ENCODE data around the gene IGDCC3.

IGDCC3 gene

GRCh38 chr15:65413051-65413759, 35.4 kb upstream of the IGDCC3 start:
- no peaks in the 10 kb centered on the region for H3K36me3 ChIP-seq (ENCODE audit: control insufficient read depth, insufficient read depth, low read length)
- H3K27ac ChIP-seq (ENCODE audit: low read depth, low read length), result no peak overlapping the region
- H3K9ac ChIP-seq (ENCODE audit: low read length), result no peak overlapping the region
- H3K27me3 ChIP-seq (ENCODE audit: control insufficient read depth, insufficient read depth, low read length), result peaks cover 3% of the 10 kb centered on the region
- H3K4me1 ChIP-seq (ENCODE audit: control insufficient read depth, insufficient read depth, low read length), result no peaks in the 10 kb centered on the region
- H3K4me3 ChIP-seq (ENCODE audit: low read length), result no peak overlapping the region

DNA sequence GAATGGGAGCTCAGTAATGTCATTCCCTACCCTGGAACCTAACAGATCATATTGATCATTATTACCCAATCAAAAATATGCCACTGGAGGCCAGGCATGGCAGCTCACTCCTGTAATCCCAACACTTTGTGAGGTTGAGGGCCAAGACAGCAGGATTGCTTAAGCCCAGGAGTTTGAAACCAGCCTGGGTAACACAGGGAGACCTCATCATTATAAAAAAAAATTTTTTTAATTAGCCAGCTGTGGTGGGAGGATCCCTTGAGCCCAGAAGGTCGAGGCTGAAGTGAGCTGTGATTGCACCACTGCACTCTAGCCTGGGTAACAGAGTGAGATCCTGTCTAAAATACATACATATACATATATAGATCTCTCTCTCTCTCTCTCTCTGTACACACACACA, 34.8 kb upstream of the IGDCC3 start:
- Histone ChIP-seq H3K4me3 (ENCODE audit: low read length) (no peak overlapping the region), H3K27ac (ENCODE audit: low read depth, low read length) (no peak overlapping the region), H3K27me3 (ENCODE audit: control insufficient read depth, insufficient read depth, low read length) (peaks cover 3% of the 10 kb centered on the region), H3K36me3 (ENCODE audit: control insufficient read depth, insufficient read depth, low read length) (no peaks in the 10 kb centered on the region), H3K9ac (ENCODE audit: low read length) (no peak overlapping the region), H3K4me1 (ENCODE audit: control insufficient read depth, insufficient read depth, low read length) (no peaks in the 10 kb centered on the region)

GRCh38 chr15:65411465-65412071, 33.8 kb upstream of the IGDCC3 start:
- H3K27ac ChIP-seq (ENCODE audit: low read depth, low read length), result no peak overlapping the region
- no peaks in the 10 kb centered on the region for H3K4me1 ChIP-seq (ENCODE audit: control insufficient read depth, insufficient read depth, low read length)
- H3K27me3 ChIP-seq (ENCODE audit: control insufficient read depth, insufficient read depth, low read length), result no peaks in the 10 kb centered on the region
- no peak overlapping the region for H3K9ac ChIP-seq (ENCODE audit: low read length)
- no peak overlapping the region for H3K4me3 ChIP-seq (ENCODE audit: low read length)
- H3K36me3 ChIP-seq (ENCODE audit: control insufficient read depth, insufficient read depth, low read length), result no peaks in the 10 kb centered on the region

DNA sequence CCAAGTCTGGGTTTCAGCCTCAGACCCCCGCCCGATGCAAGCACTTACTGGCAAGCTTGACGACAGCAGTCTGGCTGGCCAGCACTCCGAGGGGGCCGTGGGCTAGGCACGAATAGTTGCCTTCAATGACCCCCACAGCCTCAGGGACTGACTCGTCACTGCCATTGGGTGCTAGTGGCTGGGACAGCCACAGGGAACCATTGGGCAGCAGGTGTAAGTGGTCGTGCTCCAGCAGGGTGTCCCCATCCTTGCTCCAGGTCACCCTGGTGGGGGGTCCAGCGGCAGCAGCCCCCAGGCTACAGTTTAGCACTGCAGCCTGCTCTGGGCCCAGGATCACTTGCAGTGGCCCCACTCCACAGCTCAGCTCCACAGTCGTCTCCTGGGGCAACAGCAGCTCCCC, 33.2 kb upstream of the IGDCC3 start:
- Histone ChIP-seq H3K9ac (ENCODE audit: low read length) (no peak overlapping the region), H3K27ac (ENCODE audit: low read depth, low read length) (no peak overlapping the region), H3K4me3 (ENCODE audit: low read length) (no peak overlapping the region), H3K36me3 (ENCODE audit: control insufficient read depth, insufficient read depth, low read length) (no peaks in the 10 kb centered on the region), H3K4me1 (ENCODE audit: control insufficient read depth, insufficient read depth, low read length) (no peaks in the 10 kb centered on the region), H3K27me3 (ENCODE audit: control insufficient read depth, insufficient read depth, low read length) (no peaks in the 10 kb centered on the region)

- no peaks in the 10 kb centered on the region for H3K4me1 ChIP-seq (ENCODE audit: control insufficient read depth, insufficient read depth, low read length)
Observed at GRCh38 chr15:65410036-65410435, 32.2 kb upstream of the IGDCC3 start.

GRCh38 chr15:65409036-65409631, 31.3 kb upstream of the IGDCC3 start:
- Histone ChIP-seq H3K4me1 (ENCODE audit: control insufficient read depth, insufficient read depth, low read length) (no peaks in the 10 kb centered on the region), H3K27ac (ENCODE audit: low read depth, low read length) (no peak overlapping the region), H3K36me3 (ENCODE audit: control insufficient read depth, insufficient read depth, low read length) (no peaks in the 10 kb centered on the region)

More at GRCh38 chr15:65410036-65410435, 32.2 kb upstream of the IGDCC3 start:
- Histone ChIP-seq H3K27me3 (ENCODE audit: control insufficient read depth, insufficient read depth, low read length) (no peaks in the 10 kb centered on the region), H3K9ac (ENCODE audit: low read length) (no peak overlapping the region), H3K36me3 (ENCODE audit: control insufficient read depth, insufficient read depth, low read length) (no peaks in the 10 kb centered on the region), H3K4me3 (ENCODE audit: low read length) (no peak overlapping the region), H3K27ac (ENCODE audit: low read depth, low read length) (no peak overlapping the region)

DNA sequence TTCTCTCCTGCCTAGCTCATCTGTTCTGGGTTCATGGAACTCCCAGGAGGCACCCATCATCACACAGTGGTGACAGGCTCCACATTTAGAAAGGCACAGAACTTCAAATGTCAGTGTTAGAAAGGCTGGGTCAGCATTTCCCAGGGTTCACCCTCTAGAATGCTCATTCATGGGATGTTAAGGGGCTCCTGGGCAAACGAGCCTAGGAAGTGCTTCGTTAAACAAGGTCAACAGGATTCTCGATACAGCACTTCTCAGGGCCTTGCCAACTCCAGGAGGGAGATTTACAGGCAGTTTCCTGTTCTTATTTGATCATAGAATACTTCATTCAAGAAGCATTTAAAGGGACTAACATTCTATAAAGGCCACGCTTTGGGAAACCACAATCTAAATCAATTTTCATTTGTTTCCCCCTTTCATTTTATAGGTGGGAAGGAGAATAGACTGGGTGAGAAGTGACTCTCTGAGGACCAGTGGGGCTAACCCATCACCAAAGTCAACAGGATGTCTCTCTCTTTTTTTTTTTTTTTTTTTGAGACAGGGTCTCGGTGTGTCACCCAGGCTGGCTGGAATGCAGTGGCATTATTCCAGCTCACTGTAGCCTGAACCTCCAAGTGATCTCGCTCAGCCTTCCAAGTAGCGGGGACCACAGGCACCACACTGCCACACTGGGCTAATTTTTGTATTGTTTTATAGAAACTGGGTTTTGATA, 30.7 kb upstream of the IGDCC3 start:
- Histone ChIP-seq H3K27ac (ENCODE audit: low read depth, low read length) (no peak overlapping the region), H3K4me3 (ENCODE audit: low read length) (no peak overlapping the region), H3K27me3 (ENCODE audit: control insufficient read depth, insufficient read depth, low read length) (no peaks in the 10 kb centered on the region), H3K9ac (ENCODE audit: low read length) (no peak overlapping the region), H3K4me1 (ENCODE audit: control insufficient read depth, insufficient read depth, low read length) (no peaks in the 10 kb centered on the region), H3K36me3 (ENCODE audit: control insufficient read depth, insufficient read depth, low read length) (no peaks in the 10 kb centered on the region)

More at GRCh38 chr15:65409036-65409631, 31.3 kb upstream of the IGDCC3 start:
- Histone ChIP-seq H3K27me3 (ENCODE audit: control insufficient read depth, insufficient read depth, low read length) (no peaks in the 10 kb centered on the region), H3K9ac (ENCODE audit: low read length) (no peak overlapping the region), H3K4me3 (ENCODE audit: low read length) (no peak overlapping the region)

DNA sequence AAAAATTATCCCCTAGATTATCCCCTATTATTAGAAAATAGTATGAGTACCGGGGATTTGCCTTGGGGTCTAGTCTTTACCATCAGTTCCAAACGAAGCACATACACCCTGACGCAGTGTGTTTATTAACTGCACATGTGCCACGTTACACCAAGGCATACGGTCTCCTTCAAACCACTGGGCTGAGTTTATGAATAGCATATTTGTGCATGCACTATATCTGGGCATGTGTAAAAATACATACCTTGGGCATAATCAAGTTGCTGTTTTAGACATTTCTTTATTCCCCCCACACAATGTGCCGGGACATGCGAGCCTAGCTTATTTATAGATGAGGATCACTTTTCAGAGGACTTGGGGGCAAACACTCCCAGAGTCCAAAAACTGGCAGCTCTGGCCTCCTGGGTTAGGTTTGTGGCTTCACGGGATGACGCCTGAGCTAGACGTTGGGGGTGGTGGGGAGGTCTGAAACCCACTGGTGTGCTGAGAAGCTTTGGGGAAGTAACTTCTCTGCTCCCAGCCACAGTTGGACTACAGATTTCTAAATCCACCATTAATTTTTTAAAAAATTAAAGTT, 28.7 kb upstream of the IGDCC3 start:
- H3K9ac ChIP-seq (ENCODE audit: low read length), result no peak overlapping the region
- no peak overlapping the region for H3K4me3 ChIP-seq (ENCODE audit: low read length)
- H3K27ac ChIP-seq (ENCODE audit: low read depth, low read length), result no peak overlapping the region
- H3K36me3 ChIP-seq (ENCODE audit: control insufficient read depth, insufficient read depth, low read length), result no peaks in the 10 kb centered on the region
- H3K4me1 ChIP-seq (ENCODE audit: control insufficient read depth, insufficient read depth, low read length), result no peaks in the 10 kb centered on the region
- no peaks in the 10 kb centered on the region for H3K27me3 ChIP-seq (ENCODE audit: control insufficient read depth, insufficient read depth, low read length)

DNA sequence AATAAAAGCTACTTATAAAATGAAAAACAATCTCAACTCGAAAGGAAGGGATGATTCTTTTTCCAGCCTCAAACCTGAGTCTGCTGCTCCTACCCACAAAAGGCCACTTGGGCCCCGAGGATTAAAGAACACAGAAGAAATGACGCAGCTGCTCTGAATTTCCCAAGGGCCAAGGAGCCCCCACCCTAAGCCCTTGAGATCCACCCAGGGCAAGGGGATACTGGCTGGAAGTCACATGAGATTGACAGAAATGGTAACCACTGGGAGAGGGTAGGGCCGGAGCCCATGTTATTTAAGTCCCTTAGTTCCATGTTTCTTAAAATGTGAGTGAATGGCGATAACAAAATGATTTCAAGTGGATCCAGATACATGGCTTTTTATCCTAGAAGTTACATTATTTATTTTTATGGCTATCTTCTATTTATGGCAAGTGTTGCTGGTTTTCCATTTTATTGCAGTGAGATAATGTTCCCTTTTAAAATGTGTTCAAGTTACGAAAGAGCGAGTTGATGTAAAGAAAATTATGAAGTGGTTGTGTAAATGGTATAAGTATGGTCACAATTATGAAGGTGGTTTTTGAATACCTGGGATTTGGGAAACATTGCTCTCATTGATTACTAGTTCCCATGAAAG, 28.1 kb upstream of the IGDCC3 start:
- Histone ChIP-seq H3K9ac (ENCODE audit: low read length) (no peak overlapping the region), H3K27ac (ENCODE audit: low read depth, low read length) (no peak overlapping the region)

GRCh38 chr15:65404186-65404872, 26.5 kb upstream of the IGDCC3 start:
- H3K4me3 ChIP-seq (ENCODE audit: low read length), result no peak overlapping the region
- no peak overlapping the region for H3K9ac ChIP-seq (ENCODE audit: low read length)
- no peaks in the 10 kb centered on the region for H3K27me3 ChIP-seq (ENCODE audit: control insufficient read depth, insufficient read depth, low read length)
- H3K36me3 ChIP-seq (ENCODE audit: control insufficient read depth, insufficient read depth, low read length), result no peaks in the 10 kb centered on the region
- no peak overlapping the region for H3K27ac ChIP-seq (ENCODE audit: low read depth, low read length)
- H3K4me1 ChIP-seq (ENCODE audit: control insufficient read depth, insufficient read depth, low read length), result no peaks in the 10 kb centered on the region

More for the DNA sequence above, 28.1 kb upstream of the IGDCC3 start:
- H3K36me3 ChIP-seq (ENCODE audit: control insufficient read depth, insufficient read depth, low read length), result no peaks in the 10 kb centered on the region
- no peak overlapping the region for H3K4me3 ChIP-seq (ENCODE audit: low read length)
- H3K27me3 ChIP-seq (ENCODE audit: control insufficient read depth, insufficient read depth, low read length), result no peaks in the 10 kb centered on the region
- no peaks in the 10 kb centered on the region for H3K4me1 ChIP-seq (ENCODE audit: control insufficient read depth, insufficient read depth, low read length)

DNA sequence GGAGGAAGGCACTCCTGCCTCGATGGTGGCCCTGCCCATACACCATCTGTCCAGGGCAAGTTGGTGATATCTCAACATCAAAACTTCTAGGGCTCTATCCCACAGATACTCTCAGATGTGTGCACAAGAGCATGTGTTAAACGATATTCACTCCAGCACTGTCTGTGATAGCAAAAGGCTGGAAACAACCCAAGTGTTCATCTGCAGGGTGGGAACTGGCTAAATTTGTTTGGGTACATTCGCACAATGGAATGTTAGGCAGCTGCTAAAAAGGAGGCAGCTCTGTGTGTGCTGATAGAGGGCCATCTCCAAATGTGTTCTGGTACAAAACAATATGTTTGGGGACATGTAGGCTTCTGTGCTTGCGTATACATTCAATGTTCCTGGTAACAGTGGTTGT, 25.2 kb upstream of the IGDCC3 start:
- H3K27me3 ChIP-seq (ENCODE audit: control insufficient read depth, insufficient read depth, low read length), result no peaks in the 10 kb centered on the region
- H3K4me3 ChIP-seq (ENCODE audit: low read length), result no peak overlapping the region
- H3K36me3 ChIP-seq (ENCODE audit: control insufficient read depth, insufficient read depth, low read length), result no peaks in the 10 kb centered on the region
- H3K27ac ChIP-seq (ENCODE audit: low read depth, low read length), result no peak overlapping the region
- no peaks in the 10 kb centered on the region for H3K4me1 ChIP-seq (ENCODE audit: control insufficient read depth, insufficient read depth, low read length)
- no peak overlapping the region for H3K9ac ChIP-seq (ENCODE audit: low read length)

Data from rectal smooth muscle tissue (tissue), 1 donor.